Mucosa of descending colon (tissue), 3 donors: ENCODE measurements around the gene AGTRAP. TPM values are rescaled to one million over a fixed set of nuclear protein-coding genes. Genes with fewer than 3 reads are reported as not detected.

Experiments used
- ATAC-seq: fragments of 200-7000 bp; cut with Tn5 transposase; one replicate; pipeline ENCODE4 v1.9.1; 2020; ENCODE audit warnings: mild to moderate bottlenecking, moderate library complexity
- DNase-seq, 3 donors: peaks; one replicate each; pipeline ENCODE4 v3.0.0-alpha.2; 2020
- H3K36me3 ChIP-seq: fragments of 200-600 bp; one replicate; pipeline ENCODE4 v1.8.0; 2021; ENCODE audit warnings: low read depth, mild to moderate bottlenecking
- H3K4me1 ChIP-seq: fragments of 200-600 bp; one replicate; pipeline ENCODE4 v1.8.0; 2021; ENCODE audit warnings: low read depth, mild to moderate bottlenecking
- H3K4me3 ChIP-seq: fragments of 200-600 bp; one replicate; pipeline ENCODE4 v1.8.0; 2021; ENCODE audit warnings: mild to moderate bottlenecking
- H3K9me3 ChIP-seq: fragments of 200-600 bp; one replicate; pipeline ENCODE4 v1.8.0; 2021; ENCODE audit warnings: mild to moderate bottlenecking
- CTCF ChIP-seq: fragments of 200-600 bp; IDR thresholded peaks from one replicate; pipeline ENCODE4 v1.8.0; 2022; ENCODE audit warnings: antibody characterized with exemption, mild to moderate bottlenecking
- intact Hi-C, 2 donors: fragments of 100-400 bp; cut with DNase I in 1 of 2; cut with micrococcal nuclease in 1 of 2; formaldehyde crosslinking; loops; one replicate each; pipeline versions ENCODE4 v1.11.0 to v1.11.1; 2022; cut with DNase I, micrococcal nuclease
- total RNA-seq, 3 donors: library from RNA; stranded (reverse); fragmentation: NEBNext Ultra II Directional in 2 of 3; extraction: Animal tissue kit (Norgen Biotek cat#: 25700) in 2 of 3; gene quantifications; one replicate each; pipeline versions ENCODE4 v1.2.1 to v1.2.4, GENCODE V29; 2021 to 2023
- donor health status: DM: no; HTN: no; CAD: no; lungs with moderate emphysema.
- donor health status: DM: no; HTN: no; CAD: no.
- donor health status: DM: no; HTN: yes; CAD: no.

AGTRAP gene
- total RNA-seq, 3 donors from 2014 or later = 11.8 to 23.4 (median 22.6) TPM

GRCh38 chr1:11759791-11760190 lies 23.9 kb downstream of the AGTRAP start:
- Histone ChIP-seq H3K4me1 (no peaks in the 10 kb centered on the region), H3K36me3 (no peaks in the 10 kb centered on the region), H3K9me3 (no peaks in the 10 kb centered on the region), H3K4me3 (no peak overlapping the region)
- intact Hi-C loops = no loop called here
- DNase-seq = no peak
- no peak for ATAC-seq
- TF ChIP-seq CTCF = no peak

DNA sequence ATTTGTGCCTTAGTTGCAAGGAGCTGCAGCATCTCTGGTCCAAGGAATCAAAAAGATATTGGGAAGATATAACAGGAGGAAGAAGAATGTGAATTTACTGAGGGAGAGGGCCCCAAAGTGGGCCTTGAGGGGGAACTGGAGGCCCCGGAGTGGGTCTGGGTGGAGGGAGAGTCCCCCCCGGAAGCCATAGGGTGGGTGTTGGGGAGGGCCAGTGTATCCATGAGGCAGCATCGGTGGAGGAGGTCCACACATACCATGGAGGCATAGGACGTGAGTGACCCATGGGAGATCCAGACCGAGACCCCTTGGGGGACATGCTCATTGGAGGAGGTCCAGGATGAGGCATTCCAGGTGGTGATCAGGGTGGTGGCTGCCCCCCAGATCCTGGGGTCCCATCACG lies 25.3 kb downstream of the AGTRAP start:
- DNase-seq (no peak), ATAC-seq (no peak)
- Histone ChIP-seq H3K36me3 (no peaks in the 10 kb centered on the region), H3K4me1 (no peaks in the 10 kb centered on the region), H3K9me3 (no peaks in the 10 kb centered on the region), H3K4me3 (no peak overlapping the region)
- no peak for TF ChIP-seq CTCF
- intact Hi-C loops = no loop called here

GRCh38 chr1:11761988-11762406 lies 26.1 kb downstream of the AGTRAP start, which contains the start of gene C1orf167:
Gene C1orf167 (plus strand): TSS chr1:11762193. CDS start chr1:11764401, 2,208 bp downstream.
- Histone ChIP-seq H3K9me3 (no peaks in the 10 kb centered on the region), H3K36me3 (no peaks in the 10 kb centered on the region), H3K4me1 (no peaks in the 10 kb centered on the region), H3K4me3 (no peak within 1 kb of the TSS)
- TF ChIP-seq CTCF = no peak
- DNase-seq = peak in 1 of 3 donors; percentile 15
- peak; percentile 64 for ATAC-seq
- intact Hi-C loops = no loop called here

- intact Hi-C loops = no loop called here
- Histone ChIP-seq H3K4me1 (no peaks in the 10 kb centered on the region), H3K4me3 (no peak overlapping the region), H3K36me3 (no peaks in the 10 kb centered on the region), H3K9me3 (no peaks in the 10 kb centered on the region)
- no peak for DNase-seq
- no peak for TF ChIP-seq CTCF
- ATAC-seq = no peak
These were observed 28.2 kb downstream of the AGTRAP start for GRCh38 chr1:11764115-11764514.

DNA sequence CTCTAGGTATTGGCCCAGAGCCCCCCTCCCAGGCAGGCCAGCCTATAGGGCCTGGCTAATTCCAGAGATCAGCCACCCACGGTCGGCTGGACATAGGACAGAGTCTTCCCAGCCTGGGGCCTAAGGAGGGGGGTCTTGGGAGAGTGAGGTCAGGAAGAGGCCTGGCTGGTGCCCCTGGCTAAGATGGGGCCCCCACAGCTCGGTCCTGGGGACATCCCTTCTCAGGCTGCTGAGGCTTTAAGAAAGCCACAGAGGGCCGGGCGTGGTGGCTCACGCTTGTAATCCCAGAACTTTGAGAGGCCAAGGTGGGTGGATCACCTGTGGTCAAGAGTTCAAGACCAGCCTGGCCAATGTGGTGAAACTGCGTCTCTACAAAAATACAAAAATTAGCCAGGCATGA lies 28.6 kb downstream of the AGTRAP start:
- ATAC-seq (no peak), DNase-seq (no peak)
- intact Hi-C loops = no loop called here
- H3K9me3 ChIP-seq = no peaks in the 10 kb centered on the region
- TF ChIP-seq CTCF = no peak
- H3K4me3 ChIP-seq = no peak overlapping the region
- H3K36me3 ChIP-seq = no peaks in the 10 kb centered on the region
- no peaks in the 10 kb centered on the region for H3K4me1 ChIP-seq
